Astrocyte (in vitro differentiated cells and primary cell): ENCODE measurements around the gene CLDND1. TPM values are rescaled to one million over a fixed set of nuclear protein-coding genes. Genes with fewer than 3 reads are reported as not detected.

Experiments used
- DNase-seq: peaks from one replicate; pipeline ENCODE4 v3.0.0-alpha.2; 2010; ENCODE audit warnings: low read depth
- FAIRE-seq: peaks from 2 replicates; lab custom pipeline; 2011; peaks lifted over from hg19 to GRCh38; lab: Jason Lieb, UNC
- H2AFZ ChIP-seq: 2 replicates; pipeline ENCODE4 v1.6.0; 2012; ENCODE audit warnings: low read depth, low read length, inconsistent platforms
- H3K27ac ChIP-seq: 2 replicates; pipeline ENCODE4 v1.5.1; 2011; ENCODE audit warnings: low read depth, low read length, inconsistent platforms
- H3K27me3 ChIP-seq: 2 replicates; pipeline ENCODE4 v1.6.0; 2011; ENCODE audit warnings: low read length, inconsistent platforms; ENCODE audit not compliant: insufficient read depth
- H3K36me3 ChIP-seq: 2 replicates; pipeline ENCODE4 v1.5.1; 2011; ENCODE audit warnings: low read length, inconsistent platforms; ENCODE audit not compliant: insufficient read depth
- H3K4me1 ChIP-seq: 2 replicates; pipeline ENCODE4 v1.5.1; 2011; ENCODE audit warnings: low read length, inconsistent platforms; ENCODE audit not compliant: insufficient read depth
- H3K4me2 ChIP-seq: 2 replicates; pipeline ENCODE4 v1.6.0; 2012; ENCODE audit warnings: low read length, inconsistent platforms
- H3K4me3 ChIP-seq: 2 replicates; pipeline ENCODE4 v1.5.1; 2011; ENCODE audit warnings: low read depth, mild to moderate bottlenecking, low read length, inconsistent platforms; ENCODE audit not compliant: insufficient read depth
- H3K79me2 ChIP-seq: 2 replicates; pipeline ENCODE4 v1.6.0; 2012; ENCODE audit warnings: mild to moderate bottlenecking, low read length, inconsistent platforms; ENCODE audit not compliant: insufficient read depth
- H3K9ac ChIP-seq: 2 replicates; pipeline ENCODE4 v1.6.0; 2012; ENCODE audit warnings: mild to moderate bottlenecking, low read length, inconsistent platforms
- H3K9me3 ChIP-seq: 2 replicates; pipeline ENCODE4 v1.5.1; 2012; ENCODE audit warnings: low read depth, mild to moderate bottlenecking, low read length, inconsistent platforms; ENCODE audit not compliant: insufficient read depth
- H4K20me1 ChIP-seq: 2 replicates; pipeline ENCODE4 v1.6.0; 2012; ENCODE audit warnings: low read length, inconsistent platforms; ENCODE audit not compliant: insufficient read depth
- H3K27ac Mint-ChIP-seq: one replicate; pipeline ENCODE4 v1.8.0; 2021; ENCODE audit warnings: mild to moderate bottlenecking, mixed read lengths; ENCODE audit not compliant: unreplicated experiment
- H3K27me3 Mint-ChIP-seq: one replicate; pipeline ENCODE4 v1.8.0; 2021; ENCODE audit warnings: low read depth, mixed read lengths; ENCODE audit not compliant: unreplicated experiment
- H3K36me3 Mint-ChIP-seq: one replicate; pipeline ENCODE4 v1.8.0; 2021; ENCODE audit warnings: low read depth, mixed read lengths; ENCODE audit not compliant: unreplicated experiment
- H3K4me1 Mint-ChIP-seq: one replicate; pipeline ENCODE4 v1.8.0; 2021; ENCODE audit warnings: low read depth, mixed read lengths; ENCODE audit not compliant: unreplicated experiment
- H3K4me3 Mint-ChIP-seq: one replicate; pipeline ENCODE4 v1.8.0; 2021; ENCODE audit warnings: mild to moderate bottlenecking, moderate library complexity, mixed read lengths; ENCODE audit not compliant: unreplicated experiment
- H3K9me3 Mint-ChIP-seq: one replicate; pipeline ENCODE4 v1.8.0; 2021; ENCODE audit warnings: mild to moderate bottlenecking, mixed read lengths; ENCODE audit not compliant: unreplicated experiment
- EZH2 ChIP-seq: IDR thresholded peaks from 2 replicates; pipeline ENCODE4 v1.6.1; 2012; ENCODE audit warnings: mild to moderate bottlenecking, low read length, inconsistent platforms; ENCODE audit not compliant: insufficient read depth
- total RNA-seq: library from RNA; stranded (reverse); gene quantifications from 2 replicates; pipeline ENCODE4 v1.2.1, GENCODE V29; 2021
- TF ChIP-seq, protein P1 (sequence below): IDR thresholded peaks from 2 replicates; pipeline ENCODE4 v1.5.1; 2011; ENCODE audit warnings: low read depth, mild to moderate bottlenecking, inconsistent platforms, low read length, moderate library complexity; ENCODE audit not compliant: insufficient read depth

The CLDND1 gene
- total RNA-seq, 1 donor from 2014 or later: 104 TPM

DNA sequence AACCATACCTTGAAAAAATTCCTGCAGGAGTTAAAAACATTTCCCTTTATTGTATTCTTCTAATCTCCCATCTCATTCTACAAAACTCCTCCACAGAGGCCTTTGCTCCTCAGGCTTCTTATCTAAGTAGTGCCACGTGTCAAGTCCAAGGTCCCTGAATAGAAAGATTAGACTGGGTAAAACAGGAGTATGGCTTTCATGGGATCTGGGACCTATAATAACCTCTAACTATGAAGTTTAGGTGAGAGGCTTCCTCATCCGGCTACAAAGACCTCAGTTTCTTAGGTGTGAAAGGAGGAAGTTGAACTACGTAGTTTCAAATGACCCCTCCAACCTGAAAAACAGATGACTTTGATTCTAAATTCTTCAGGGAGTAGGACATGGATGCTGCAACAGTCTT is 29.1 kb upstream of the CLDND1 start:
- no peak for TF ChIP-seq EZH2
- TF ChIP-seq, protein P1, sequence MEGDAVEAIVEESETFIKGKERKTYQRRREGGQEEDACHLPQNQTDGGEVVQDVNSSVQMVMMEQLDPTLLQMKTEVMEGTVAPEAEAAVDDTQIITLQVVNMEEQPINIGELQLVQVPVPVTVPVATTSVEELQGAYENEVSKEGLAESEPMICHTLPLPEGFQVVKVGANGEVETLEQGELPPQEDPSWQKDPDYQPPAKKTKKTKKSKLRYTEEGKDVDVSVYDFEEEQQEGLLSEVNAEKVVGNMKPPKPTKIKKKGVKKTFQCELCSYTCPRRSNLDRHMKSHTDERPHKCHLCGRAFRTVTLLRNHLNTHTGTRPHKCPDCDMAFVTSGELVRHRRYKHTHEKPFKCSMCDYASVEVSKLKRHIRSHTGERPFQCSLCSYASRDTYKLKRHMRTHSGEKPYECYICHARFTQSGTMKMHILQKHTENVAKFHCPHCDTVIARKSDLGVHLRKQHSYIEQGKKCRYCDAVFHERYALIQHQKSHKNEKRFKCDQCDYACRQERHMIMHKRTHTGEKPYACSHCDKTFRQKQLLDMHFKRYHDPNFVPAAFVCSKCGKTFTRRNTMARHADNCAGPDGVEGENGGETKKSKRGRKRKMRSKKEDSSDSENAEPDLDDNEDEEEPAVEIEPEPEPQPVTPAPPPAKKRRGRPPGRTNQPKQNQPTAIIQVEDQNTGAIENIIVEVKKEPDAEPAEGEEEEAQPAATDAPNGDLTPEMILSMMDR: no peak
- H3K9ac ChIP-seq: no peak overlapping the region
- H3K4me1 Mint-ChIP-seq: no peaks in the 10 kb centered on the region
- no peaks in the 10 kb centered on the region for H3K9me3 Mint-ChIP-seq
- H3K27me3 ChIP-seq: peaks cover 9% of the 10 kb centered on the region
- no peak overlapping the region for H3K27ac ChIP-seq
- H3K4me2 ChIP-seq: no peak overlapping the region
- no peaks in the 10 kb centered on the region for H3K79me2 ChIP-seq
- H3K9me3 ChIP-seq: no peaks in the 10 kb centered on the region
- no peaks in the 10 kb centered on the region for H3K4me1 ChIP-seq
- no peak overlapping the region for H2AFZ ChIP-seq
- no peaks in the 10 kb centered on the region for H4K20me1 ChIP-seq
- no peaks in the 10 kb centered on the region for H3K36me3 Mint-ChIP-seq
- no peak for DNase-seq
- FAIRE-seq: no peak
- peaks cover 4% of the 10 kb centered on the region for H3K27me3 Mint-ChIP-seq
- no peak overlapping the region for H3K4me3 ChIP-seq
- no peaks in the 10 kb centered on the region for H3K36me3 ChIP-seq
- H3K27ac Mint-ChIP-seq: no peak overlapping the region
- H3K4me3 Mint-ChIP-seq: no peak overlapping the region

DNA sequence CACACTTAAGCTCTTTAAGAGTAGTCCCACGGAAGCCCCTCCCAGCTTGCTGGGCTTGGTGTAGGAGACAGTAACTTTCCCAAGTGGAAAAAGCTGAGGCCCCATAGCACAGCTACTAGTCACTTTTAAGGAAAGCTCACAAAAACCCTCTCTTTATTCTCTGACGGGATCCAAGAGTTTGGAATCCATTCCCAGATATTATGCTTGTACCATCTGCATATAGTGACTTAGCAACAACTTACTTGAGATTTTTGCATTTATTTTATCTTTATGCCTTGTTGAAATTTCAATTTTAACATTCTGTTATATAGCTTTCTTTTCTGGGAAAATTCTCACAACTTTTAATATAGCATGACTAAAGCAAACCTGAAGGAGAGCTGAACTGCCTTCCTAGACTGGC is 28.5 kb upstream of the CLDND1 start:
- no peaks in the 10 kb centered on the region for H3K36me3 Mint-ChIP-seq
- no peaks in the 10 kb centered on the region for H3K9me3 Mint-ChIP-seq
- no peaks in the 10 kb centered on the region for H3K79me2 ChIP-seq
- no peak overlapping the region for H3K9ac ChIP-seq
- no peak overlapping the region for H3K4me2 ChIP-seq
- no peak overlapping the region for H3K27ac ChIP-seq
- no peaks in the 10 kb centered on the region for H3K4me1 ChIP-seq
- FAIRE-seq (no peak), DNase-seq (no peak)
- H2AFZ ChIP-seq: no peak overlapping the region
- no peak overlapping the region for H3K27ac Mint-ChIP-seq
- no peak overlapping the region for H3K4me3 ChIP-seq
- no peaks in the 10 kb centered on the region for H3K36me3 ChIP-seq
- TF ChIP-seq, protein P1: no peak
- TF ChIP-seq EZH2: no peak
- H3K27me3 Mint-ChIP-seq: peaks cover 4% of the 10 kb centered on the region
- no peaks in the 10 kb centered on the region for H3K4me1 Mint-ChIP-seq
- H3K9me3 ChIP-seq: no peaks in the 10 kb centered on the region
- H3K27me3 ChIP-seq: peaks cover 9% of the 10 kb centered on the region
- no peaks in the 10 kb centered on the region for H4K20me1 ChIP-seq
- H3K4me3 Mint-ChIP-seq: no peak overlapping the region

DNA sequence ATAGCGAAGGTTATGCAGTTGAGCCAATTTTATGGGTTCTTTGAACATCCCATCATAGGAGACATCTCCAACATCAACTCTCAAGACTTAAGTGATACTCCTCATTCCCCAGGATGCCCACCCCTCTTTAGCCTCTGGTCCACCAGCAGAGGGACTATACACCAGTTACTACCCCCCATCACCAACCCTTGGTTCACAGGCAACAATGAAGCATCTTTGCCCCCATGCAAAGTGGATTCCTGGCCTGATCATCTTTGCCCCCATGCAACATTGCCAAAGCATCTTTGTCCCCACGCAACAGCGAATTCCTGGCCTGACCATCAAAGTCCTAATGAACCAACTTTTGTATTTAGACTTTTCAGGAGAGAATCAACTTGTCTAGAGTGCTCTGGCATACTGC is 28.1 kb upstream of the CLDND1 start:
- H3K4me3 Mint-ChIP-seq: no peak overlapping the region
- no peak overlapping the region for H3K9ac ChIP-seq
- H3K36me3 Mint-ChIP-seq: no peaks in the 10 kb centered on the region
- no peaks in the 10 kb centered on the region for H3K36me3 ChIP-seq
- H3K4me3 ChIP-seq: no peak overlapping the region
- H3K4me2 ChIP-seq: no peak overlapping the region
- H3K27ac ChIP-seq: no peak overlapping the region
- no peaks in the 10 kb centered on the region for H3K4me1 Mint-ChIP-seq
- no peaks in the 10 kb centered on the region for H4K20me1 ChIP-seq
- no peak for TF ChIP-seq EZH2
- TF ChIP-seq, protein P1: no peak
- H3K27me3 ChIP-seq: peaks cover 6% of the 10 kb centered on the region
- no peaks in the 10 kb centered on the region for H3K4me1 ChIP-seq
- no peaks in the 10 kb centered on the region for H3K79me2 ChIP-seq
- H3K9me3 ChIP-seq: no peaks in the 10 kb centered on the region
- FAIRE-seq (no peak), DNase-seq (no peak)
- no peak overlapping the region for H3K27ac Mint-ChIP-seq
- H3K9me3 Mint-ChIP-seq: no peaks in the 10 kb centered on the region
- no peak overlapping the region for H2AFZ ChIP-seq
- H3K27me3 Mint-ChIP-seq: peaks cover 4% of the 10 kb centered on the region
